Keratinocyte (primary cell): ENCODE data around the gene PPP2R5A. TPM values are rescaled to one million over a fixed set of nuclear protein-coding genes. Genes with fewer than 3 reads are reported as not detected.
"Not testable (repeated sequence)": the region's sequence is repeated elsewhere in the genome, so short reads cannot be mapped to it uniquely, and the experiment has no call there.

ENCODE experiments used
- DNase-seq: peaks from one replicate; pipeline ENCODE4 v3.0.0-alpha.2; 2011; ENCODE audit warnings: low read depth, missing footprints, low spot score
- FAIRE-seq: peaks from 2 replicates; lab custom pipeline; 2011; peaks lifted over from hg19 to GRCh38; lab: Jason Lieb, UNC
- H2AFZ ChIP-seq: 2 replicates; pipeline ENCODE4 v1.6.0; 2012; ENCODE audit warnings: low read length, control low read depth, inconsistent platforms; ENCODE audit not compliant: control insufficient read depth
- H3K27ac ChIP-seq: 2 replicates; pipeline ENCODE4 v1.5.1; 2011; ENCODE audit warnings: low read length; ENCODE audit not compliant: control insufficient read depth, insufficient read depth
- H3K27me3 ChIP-seq: 3 replicates; pipeline ENCODE4 v1.6.0; 2011; ENCODE audit warnings: low read length; ENCODE audit not compliant: control insufficient read depth, insufficient read depth; ENCODE audit errors: extremely low read depth
- H3K36me3 ChIP-seq, 2 experiments: 2 replicates in 1 of 2; 3 replicates in 1 of 2; pipeline ENCODE4 v1.5.1; 2011; ENCODE audit warnings: low read length in 2 of 2, mild to moderate bottlenecking in 1 of 2; ENCODE audit not compliant: control insufficient read depth in 2 of 2, insufficient read depth in 2 of 2; ENCODE audit errors: extremely low read depth in 1 of 2
- H3K4me1 ChIP-seq: 3 replicates; pipeline ENCODE4 v1.5.1; 2011; ENCODE audit warnings: low read length; ENCODE audit not compliant: control insufficient read depth, insufficient read depth; ENCODE audit errors: extremely low read depth
- H3K4me2 ChIP-seq: 3 replicates; pipeline ENCODE4 v1.6.0; 2011; ENCODE audit warnings: low read depth, low read length; ENCODE audit not compliant: control insufficient read depth, insufficient read depth; ENCODE audit errors: extremely low read depth
- H3K4me3 ChIP-seq, 3 experiments: fragments of 200-600 bp in 1 of 3; sonication (generic) in 1 of 3; 2 replicates in 2 of 3; 3 replicates in 1 of 3; pipeline ENCODE4 v1.5.1; 2011 to 2016; ENCODE audit warnings: low read length in 3 of 3, mild to moderate bottlenecking in 3 of 3, control low read depth in 2 of 3, inconsistent platforms in 1 of 3, low read depth in 1 of 3, mixed read lengths in 1 of 3, mixed run types in 1 of 3, moderate library complexity in 1 of 3; ENCODE audit not compliant: control insufficient read depth in 2 of 3, insufficient read depth in 2 of 3; ENCODE audit errors: extremely low read depth in 1 of 3
- H3K79me2 ChIP-seq: 2 replicates; pipeline ENCODE4 v1.6.0; 2012; ENCODE audit warnings: low read length; ENCODE audit not compliant: control insufficient read depth, insufficient read depth
- H3K9ac ChIP-seq: 3 replicates; pipeline ENCODE4 v1.6.0; 2011; ENCODE audit warnings: low read length; ENCODE audit not compliant: control insufficient read depth, insufficient read depth; ENCODE audit errors: extremely low read depth
- H3K9me1 ChIP-seq: 3 replicates; pipeline ENCODE4 v1.6.0; 2011; ENCODE audit warnings: low read length; ENCODE audit not compliant: control insufficient read depth, insufficient read depth; ENCODE audit errors: extremely low read depth
- H3K9me3 ChIP-seq: 2 replicates; pipeline ENCODE4 v1.5.1; 2012; ENCODE audit warnings: low read depth, low read length; ENCODE audit not compliant: control insufficient read depth
- H4K20me1 ChIP-seq: 3 replicates; pipeline ENCODE4 v1.6.0; 2011; ENCODE audit warnings: low read length; ENCODE audit not compliant: control insufficient read depth, insufficient read depth; ENCODE audit errors: extremely low read depth
- CTCF ChIP-seq, 3 experiments: IDR thresholded peaks in 1 of 3; conservative IDR thresholded peaks in 1 of 3; optimal IDR thresholded peaks in 1 of 3; 2 replicates in 2 of 3; 3 replicates in 1 of 3; pipeline versions ENCODE3 to v1.5.1; 2011; ENCODE audit warnings: low read length in 3 of 3, mild to moderate bottlenecking in 3 of 3, moderate library complexity in 2 of 3, control low read depth in 1 of 3, inconsistent platforms in 1 of 3; ENCODE audit not compliant: insufficient read depth in 2 of 3; ENCODE audit errors: extremely low read depth in 1 of 3
- EZH2 ChIP-seq: IDR thresholded peaks from one replicate; pipeline ENCODE4 v1.6.1; 2012; ENCODE audit warnings: inconsistent platforms, mild to moderate bottlenecking, low read length, moderate library complexity
- dilution Hi-C: fragments of 300-500 bp; cut with MboI; formaldehyde crosslinking; loops from one replicate; pipeline ENCODE4 v1.7.0; 2020; ENCODE audit warnings: low sequenced_read_pairs; ENCODE audit not compliant: extremely low pct_ligation_motif_present
- polyA plus RNA-seq, 5 experiments: library from polyadenylated mRNA; depleted of rRNA in 3 of 5; stranded (reverse) in 3 of 5; stranded (forward) in 1 of 5; unstranded in 1 of 5; fragments of >200 nt; gene quantifications; 1 replicate in 1 of 5; 2 replicates in 3 of 5; 3 replicates in 1 of 5; pipeline versions ENCODE4 v1.2.1 to v1.2.3, GENCODE V29; 2011 to 2012; ENCODE audit warnings: missing spikeins in 2 of 5, low read depth in 1 of 5, low replicate concordance in 1 of 5

Gene PPP2R5A
- polyA plus RNA-seq, 1 donor (not counting 4 experiments of a cell fraction or from before 2014, with no cell fraction given): 26.2 TPM

GRCh38 chr1:212317916-212318315 lies 32.7 kb downstream of the PPP2R5A start:
- Histone ChIP-seq H3K79me2 (peaks cover 24% of the 10 kb centered on the region), H3K4me1 (no peaks in the 10 kb centered on the region), H3K27me3 (no peaks in the 10 kb centered on the region), H3K4me2 (no peak overlapping the region), H3K9me1 (no peaks in the 10 kb centered on the region), H3K4me3 (no peak overlapping the region), H4K20me1 (no peaks in the 10 kb centered on the region), H3K9ac (no peak overlapping the region), H2AFZ (no peak overlapping the region), H3K9me3 (no peaks in the 10 kb centered on the region), H3K36me3 (no peaks in the 10 kb centered on the region), H3K27ac (no peak overlapping the region)
- DNase-seq (no peak), FAIRE-seq (no peak)
- dilution Hi-C loops: no loop called here
- TF ChIP-seq CTCF (optimal IDR thresholded peaks at IDR 0.05 in 1 of 3, IDR thresholded peaks at IDR 0.05 in 1 of 3, conservative IDR thresholded peaks at IDR 0.05 in 1 of 3; ENCODE audit: extremely low read depth in 1 of 3, insufficient read depth in 2 of 3, low read length in 3 of 3) (no peak), EZH2 (no peak)

GRCh38 chr1:212321031-212321430 lies 35.8 kb downstream of the PPP2R5A start:
- H3K9ac ChIP-seq, H3K36me3 ChIP-seq, H3K4me2 ChIP-seq, H3K4me1 ChIP-seq, H3K27me3 ChIP-seq, H3K27ac ChIP-seq, H3K9me1 ChIP-seq, H2AFZ ChIP-seq, DNase-seq, FAIRE-seq, H3K4me3 ChIP-seq, dilution Hi-C loops, H3K9me3 ChIP-seq, H4K20me1 ChIP-seq: not testable (repeated sequence)
- H3K79me2 ChIP-seq: peaks cover 17% of the 10 kb centered on the region

GRCh38 chr1:212323066-212323465 lies 37.9 kb downstream of the PPP2R5A start:
- H3K4me2 ChIP-seq: no peak overlapping the region
- no peaks in the 10 kb centered on the region for H4K20me1 ChIP-seq
- no peak overlapping the region for H3K9ac ChIP-seq
- no peak for FAIRE-seq
- H3K36me3 ChIP-seq: no peaks in the 10 kb centered on the region
- no peaks in the 10 kb centered on the region for H3K9me3 ChIP-seq
- DNase-seq: no peak
- peaks cover 6% of the 10 kb centered on the region for H3K79me2 ChIP-seq
- no peaks in the 10 kb centered on the region for H3K9me1 ChIP-seq
- H3K4me3 ChIP-seq: no peak overlapping the region
- no peak overlapping the region for H3K27ac ChIP-seq
- no peak overlapping the region for H2AFZ ChIP-seq
- H3K4me1 ChIP-seq: no peaks in the 10 kb centered on the region
- dilution Hi-C loops: no loop called here
- no peaks in the 10 kb centered on the region for H3K27me3 ChIP-seq
- TF ChIP-seq CTCF (optimal IDR thresholded peaks at IDR 0.05 in 1 of 3, IDR thresholded peaks at IDR 0.05 in 1 of 3, conservative IDR thresholded peaks at IDR 0.05 in 1 of 3; ENCODE audit: extremely low read depth in 1 of 3, insufficient read depth in 2 of 3, low read length in 3 of 3) (no peak), EZH2 (no peak)
